Measurements from ENCODE around the gene ZDHHC11. TPM values are rescaled to one million over a fixed set of nuclear protein-coding genes. Genes with fewer than 3 reads are reported as not detected.
"Not testable (repeated sequence)": the region's sequence is repeated elsewhere in the genome, so short reads cannot be mapped to it uniquely, and the experiment has no call there.

Gene ZDHHC11
- total RNA-seq, 2 experiments from 2014 or later: 9.9 to 10.6 TPM

GRCh38 chr5:859798-860296 is 9.1 kb upstream of the ZDHHC11 start:
- Mint-ChIP-seq H3K27ac (no peak overlapping the region), H3K4me3 (no peak overlapping the region), H3K9me3 (ENCODE audit: low read depth) (no peaks in the 10 kb centered on the region), H3K27me3 (no peaks in the 10 kb centered on the region), H3K36me3 (peaks cover 6% of the 10 kb centered on the region), H3K4me1 (no peaks in the 10 kb centered on the region)
- CTCF ChIA-PET: no interaction called here
- no peak for DNase-seq
- no peak for ATAC-seq

GRCh38 chr5:859391-859790 is 8.6 kb upstream of the ZDHHC11 start:
- H3K36me3 Mint-ChIP-seq: peaks cover 6% of the 10 kb centered on the region
- no peaks in the 10 kb centered on the region for H3K27me3 Mint-ChIP-seq
- no peak overlapping the region for H3K4me3 Mint-ChIP-seq
- H3K4me1 Mint-ChIP-seq: no peaks in the 10 kb centered on the region
- DNase-seq: no peak
- CTCF ChIA-PET: no interaction called here
- H3K27ac Mint-ChIP-seq: no peak overlapping the region
- no peaks in the 10 kb centered on the region for H3K9me3 Mint-ChIP-seq (ENCODE audit: low read depth)
- ATAC-seq: no peak

DNA sequence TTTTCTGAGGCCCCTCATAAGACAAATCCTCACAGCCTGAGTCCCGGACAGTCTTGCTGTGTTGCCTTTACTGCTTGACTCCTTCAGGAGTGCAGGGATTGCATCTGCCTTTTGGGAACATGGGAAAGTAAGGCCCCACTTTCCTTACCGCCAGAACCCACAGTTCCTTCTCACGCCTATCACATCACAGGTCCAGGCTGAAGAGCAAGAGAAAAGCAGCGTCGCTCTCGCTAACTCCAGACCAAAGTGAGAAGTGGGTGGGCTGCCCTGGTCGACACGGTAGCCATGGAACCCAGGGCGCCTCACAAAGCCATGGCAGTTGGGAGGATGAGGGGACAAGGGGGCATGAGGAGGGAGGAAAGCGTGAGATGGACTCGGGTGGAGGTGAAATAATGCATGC is 7.9 kb upstream of the ZDHHC11 start:
- ATAC-seq (no peak), DNase-seq (no peak)
- Mint-ChIP-seq H3K27me3 (no peaks in the 10 kb centered on the region), H3K27ac (no peak overlapping the region), H3K9me3 (ENCODE audit: low read depth) (no peaks in the 10 kb centered on the region), H3K4me3 (no peak overlapping the region), H3K36me3 (peaks cover 2% of the 10 kb centered on the region), H3K4me1 (no peaks in the 10 kb centered on the region)
- CTCF ChIA-PET: no interaction called here

DNA sequence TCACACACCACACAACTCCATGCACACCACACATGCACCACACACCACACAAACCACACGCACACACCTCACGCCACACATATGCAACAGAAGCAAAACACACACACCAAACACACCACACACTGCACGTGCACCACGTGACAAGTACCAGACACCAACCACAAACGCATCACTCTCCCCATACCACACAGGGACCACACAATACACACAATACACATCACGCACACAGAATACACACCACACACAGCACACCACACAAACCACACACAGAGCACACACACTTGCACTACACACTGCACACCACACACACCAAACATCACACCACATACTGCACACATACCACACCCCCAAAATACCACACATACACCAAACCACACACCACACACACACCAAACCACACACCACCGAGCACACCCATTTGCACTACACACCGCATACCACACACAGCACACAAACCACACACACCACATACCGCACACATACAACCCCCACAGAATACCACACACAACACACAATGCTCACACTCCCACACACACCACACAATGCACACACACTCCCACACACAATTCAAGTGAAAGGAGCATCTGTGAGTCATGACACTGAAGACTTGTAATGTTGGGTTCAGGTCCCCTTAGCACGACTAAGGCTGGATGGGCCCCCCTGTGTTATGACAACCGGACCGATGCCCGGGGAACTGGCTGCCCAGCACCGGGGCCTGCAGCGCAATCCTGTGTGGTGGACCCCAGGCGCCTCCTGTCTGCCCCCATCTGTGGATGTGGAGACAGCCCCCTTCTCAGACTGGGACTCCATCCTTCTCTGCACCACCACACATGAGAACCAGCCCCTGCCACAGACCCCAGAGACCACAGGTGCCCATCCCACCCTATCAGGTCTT is 6.0 kb upstream of the ZDHHC11 start:
- CTCF ChIA-PET: no interaction called here
- H3K36me3 Mint-ChIP-seq: no peaks in the 10 kb centered on the region

DNA sequence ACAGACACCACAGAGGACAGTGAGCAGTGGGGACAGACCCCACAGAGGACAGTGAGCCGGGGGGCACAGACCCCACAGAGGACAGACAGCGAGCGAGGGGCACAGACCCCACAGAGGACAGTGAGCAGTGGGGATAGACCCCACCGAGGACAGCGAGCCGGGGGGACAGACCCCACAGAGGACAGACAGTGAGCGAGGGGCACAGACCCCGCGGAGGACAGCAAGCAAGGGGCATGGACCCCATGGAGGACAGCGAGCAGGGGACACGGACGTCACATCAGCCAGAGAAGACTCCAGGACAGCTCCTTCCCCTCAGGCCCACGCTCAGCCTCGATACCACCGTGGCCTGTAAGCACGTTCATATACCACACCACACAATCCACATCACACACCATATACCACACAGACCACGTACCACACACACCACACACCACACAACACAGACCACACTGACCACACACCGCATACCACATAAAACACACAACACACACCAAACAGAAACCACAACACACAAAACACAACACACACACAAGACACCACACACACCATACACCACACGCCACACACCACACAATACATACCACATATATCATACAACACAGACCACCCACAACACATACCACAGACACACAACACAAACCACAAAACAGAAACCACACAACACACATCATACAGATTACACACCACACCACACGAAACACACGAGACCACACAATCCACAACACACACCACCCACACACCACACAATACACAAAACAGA is 5.2 kb upstream of the ZDHHC11 start:
- Mint-ChIP-seq H3K27ac (no peak overlapping the region), H3K4me3 (no peak overlapping the region)
- DNase-seq: no peak

More for the DNA sequence above, 6.0 kb upstream of the ZDHHC11 start:
- H3K4me3 Mint-ChIP-seq: no peak overlapping the region
- no peak for DNase-seq
- H3K27me3 Mint-ChIP-seq: no peaks in the 10 kb centered on the region
- ATAC-seq: no peak
- no peaks in the 10 kb centered on the region for H3K9me3 Mint-ChIP-seq (ENCODE audit: low read depth)
- no peak overlapping the region for H3K27ac Mint-ChIP-seq
- no peaks in the 10 kb centered on the region for H3K4me1 Mint-ChIP-seq

DNA sequence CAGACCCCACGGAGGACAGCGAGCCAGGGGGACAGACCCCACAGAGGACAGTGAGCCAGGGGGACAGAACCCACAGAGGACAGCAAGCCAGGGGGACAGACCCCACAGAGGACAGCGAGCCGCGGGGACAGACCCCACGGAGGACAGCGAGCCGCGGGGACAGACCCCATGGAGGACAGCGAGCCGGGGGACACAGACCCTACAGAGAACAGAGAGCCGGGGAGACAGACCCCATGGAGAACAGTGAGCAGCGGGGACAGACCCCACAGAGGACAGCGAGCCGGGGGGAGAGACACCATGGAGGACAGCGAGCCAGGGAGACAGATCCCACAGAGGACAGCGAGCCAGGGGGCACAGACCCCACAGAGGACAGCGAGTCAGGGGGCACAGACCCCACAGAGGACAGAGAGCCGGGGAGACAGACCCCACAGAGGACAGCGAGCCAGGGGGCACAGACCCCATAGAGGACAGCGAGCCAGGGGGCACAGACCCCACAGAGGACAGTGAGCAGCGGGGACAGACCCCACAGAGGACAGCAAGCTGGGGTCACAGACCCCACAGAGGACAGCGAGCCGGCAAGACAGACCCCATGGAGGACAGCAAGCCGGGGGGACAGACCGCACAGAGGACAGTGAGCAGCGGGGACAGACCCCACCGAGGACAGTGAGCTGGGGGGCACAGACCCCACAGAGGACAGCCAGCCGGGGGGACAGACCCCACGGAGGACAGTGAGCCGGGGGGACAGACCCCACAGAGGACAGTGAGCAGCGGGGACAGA is 4.4 kb upstream of the ZDHHC11 start:
- Mint-ChIP-seq H3K9me3 (ENCODE audit: low read depth) (no peaks in the 10 kb centered on the region), H3K4me3 (no peak overlapping the region), H3K27ac (no peak overlapping the region), H3K4me1 (no peaks in the 10 kb centered on the region), H3K36me3 (no peaks in the 10 kb centered on the region), H3K27me3 (no peaks in the 10 kb centered on the region)
- no peak for DNase-seq
- CTCF ChIA-PET: no interaction called here
- ATAC-seq: no peak

More for the DNA sequence above, 5.2 kb upstream of the ZDHHC11 start:
- Mint-ChIP-seq H3K4me1 (no peaks in the 10 kb centered on the region), H3K9me3 (ENCODE audit: low read depth) (no peaks in the 10 kb centered on the region), H3K27me3 (no peaks in the 10 kb centered on the region), H3K36me3 (no peaks in the 10 kb centered on the region)
- CTCF ChIA-PET: no interaction called here
- ATAC-seq: no peak

DNA sequence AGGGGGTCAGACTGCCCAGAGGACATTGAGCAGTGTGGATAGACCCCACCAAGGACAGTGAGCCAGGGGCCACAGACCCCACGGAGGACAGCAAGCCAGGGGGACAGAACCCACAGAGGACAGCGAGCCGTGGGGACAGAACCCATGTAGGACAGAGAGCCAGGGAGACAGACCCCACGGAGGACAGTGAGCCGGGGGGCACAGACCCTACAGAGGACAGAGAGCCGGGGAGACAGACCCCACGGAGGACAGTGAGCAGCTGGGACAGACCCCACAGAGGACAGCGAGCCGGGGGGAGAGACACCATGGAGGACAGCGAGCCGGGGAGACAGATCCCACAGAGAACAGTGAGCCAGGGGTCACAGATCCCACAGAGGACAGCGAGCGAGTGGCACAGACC is 3.4 kb upstream of the ZDHHC11 start:
- H3K9me3 Mint-ChIP-seq (ENCODE audit: low read depth): no peaks in the 10 kb centered on the region
- CTCF ChIA-PET: no interaction called here
- ATAC-seq (no peak), DNase-seq (no peak)
- H3K4me1 Mint-ChIP-seq: no peaks in the 10 kb centered on the region
- no peaks in the 10 kb centered on the region for H3K36me3 Mint-ChIP-seq
- H3K27ac Mint-ChIP-seq: no peak overlapping the region
- H3K27me3 Mint-ChIP-seq: no peaks in the 10 kb centered on the region
- no peak overlapping the region for H3K4me3 Mint-ChIP-seq

- CTCF ChIA-PET; H3K27me3 Mint-ChIP-seq; H3K27ac Mint-ChIP-seq; H3K9me3 Mint-ChIP-seq (ENCODE audit: low read depth); DNase-seq; ATAC-seq; H3K4me3 Mint-ChIP-seq; H3K36me3 Mint-ChIP-seq; H3K4me1 Mint-ChIP-seq: not testable (repeated sequence)
Measured at GRCh38 chr5:853416-854090, 2.8 kb upstream of the ZDHHC11 start.

DNA sequence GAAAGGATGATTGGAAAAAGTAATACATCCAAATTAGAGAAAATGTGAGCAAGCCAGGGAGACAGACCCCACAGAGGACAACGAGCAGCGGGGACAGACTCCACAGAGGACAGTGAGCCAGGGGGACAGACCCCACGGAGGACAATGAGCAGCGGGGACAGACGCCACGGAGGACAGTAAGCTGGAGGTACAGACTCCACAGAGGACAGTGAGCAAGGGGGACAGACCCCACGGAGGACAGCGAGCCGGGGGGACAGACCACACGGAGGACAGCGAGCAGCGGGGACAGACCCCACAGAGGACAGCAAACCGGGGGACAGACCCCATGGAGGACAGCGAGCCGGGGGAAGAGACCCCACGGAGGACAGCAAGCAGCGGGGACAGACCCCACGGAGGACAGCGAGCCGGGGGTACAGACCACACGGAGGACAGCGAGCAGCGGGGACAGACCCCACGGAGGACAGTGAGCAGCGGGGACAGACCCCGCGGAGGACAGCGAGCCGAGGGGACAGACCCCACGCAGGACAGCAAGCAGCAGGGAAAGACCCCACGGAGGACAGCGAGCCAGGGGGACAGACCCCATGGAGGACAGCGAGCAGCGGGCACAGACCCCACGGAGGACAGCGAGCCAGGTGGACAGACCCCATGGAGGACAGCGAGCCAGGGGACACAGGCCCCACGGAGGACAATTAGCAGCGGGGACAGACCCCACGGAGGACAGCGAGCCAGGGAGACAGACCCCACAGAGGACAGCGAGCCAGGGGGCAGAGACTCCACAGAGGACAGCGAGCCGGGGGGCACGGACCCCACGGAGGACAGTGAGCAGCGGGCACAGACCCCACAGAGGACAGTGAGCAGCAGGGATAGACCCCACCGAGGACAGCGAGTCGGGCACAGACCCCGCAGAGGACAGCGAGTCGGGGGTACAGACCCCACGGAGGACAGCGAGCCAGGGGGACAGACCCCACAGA is 1.9 kb upstream of the ZDHHC11 start:
- H3K36me3 Mint-ChIP-seq: no peaks in the 10 kb centered on the region
- CTCF ChIA-PET: no interaction called here
- H3K9me3 Mint-ChIP-seq (ENCODE audit: low read depth): no peaks in the 10 kb centered on the region
- H3K4me3 Mint-ChIP-seq: no peak overlapping the region
- H3K4me1 Mint-ChIP-seq: no peaks in the 10 kb centered on the region
- no peak for ATAC-seq
- no peak for DNase-seq
- no peak overlapping the region for H3K27ac Mint-ChIP-seq
- no peaks in the 10 kb centered on the region for H3K27me3 Mint-ChIP-seq

- H3K36me3 Mint-ChIP-seq: no peaks in the 10 kb centered on the region
- DNase-seq: no peak
- H3K9me3 Mint-ChIP-seq (ENCODE audit: low read depth): no peaks in the 10 kb centered on the region
- no peak for ATAC-seq
- no peaks in the 10 kb centered on the region for H3K4me1 Mint-ChIP-seq
- H3K27ac Mint-ChIP-seq: no peak overlapping the region
- CTCF ChIA-PET: no interaction called here
- H3K27me3 Mint-ChIP-seq: no peaks in the 10 kb centered on the region
- H3K4me3 Mint-ChIP-seq: no peak overlapping the region
Measured at GRCh38 chr5:852018-852417, 1.2 kb upstream of the ZDHHC11 start.

DNA sequence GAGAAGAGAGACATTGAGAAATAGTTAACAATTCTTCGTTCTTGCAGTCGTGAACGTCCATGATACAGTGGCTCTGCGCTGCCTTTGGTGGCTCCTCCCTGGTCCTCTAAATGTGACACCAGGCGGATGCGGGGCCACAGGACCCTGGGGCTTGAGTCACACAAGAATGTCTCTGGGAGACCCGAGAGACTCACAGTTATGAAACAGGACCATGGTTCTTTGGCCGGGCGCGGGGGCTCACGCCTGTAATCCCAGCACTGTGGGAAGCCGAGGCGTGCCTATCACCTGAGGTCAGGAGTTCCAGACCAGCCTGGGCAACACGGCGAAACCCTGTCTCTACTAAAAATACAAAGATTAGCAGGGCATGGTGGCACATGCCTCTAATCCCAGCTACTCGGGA is 767 bp upstream of the ZDHHC11 start:
- CTCF ChIA-PET: no interaction called here
- no peaks in the 10 kb centered on the region for H3K27me3 Mint-ChIP-seq
- DNase-seq: no peak

DNA sequence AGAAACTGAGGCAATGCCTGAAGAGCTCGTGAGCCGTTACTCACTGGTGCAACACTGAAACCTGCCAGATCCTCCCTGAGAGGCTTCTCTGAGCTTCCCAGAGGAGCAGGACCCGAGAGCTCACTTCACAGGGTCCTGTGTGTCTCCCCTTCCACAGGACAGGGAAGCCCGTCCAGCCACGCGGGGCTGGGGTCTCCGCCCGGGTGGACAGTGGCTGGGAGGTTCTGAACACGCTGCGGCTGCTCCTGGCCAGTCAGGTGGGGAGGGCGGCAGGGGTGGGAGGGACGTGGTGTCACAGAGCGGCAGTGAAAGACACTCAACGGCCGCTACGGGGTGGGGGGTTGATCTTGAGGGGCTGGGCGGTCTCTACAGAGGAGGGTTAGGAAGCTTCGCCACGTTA is 290 bp upstream of the ZDHHC11 start:
- H3K4me3 Mint-ChIP-seq: no peak overlapping the region
- H3K27me3 Mint-ChIP-seq: no peaks in the 10 kb centered on the region
- no peaks in the 10 kb centered on the region for H3K36me3 Mint-ChIP-seq
- CTCF ChIA-PET: no interaction called here
- no peaks in the 10 kb centered on the region for H3K9me3 Mint-ChIP-seq (ENCODE audit: low read depth)
- H3K4me1 Mint-ChIP-seq: peaks cover 6% of the 10 kb centered on the region
- DNase-seq: no peak
- no peak for ATAC-seq
- H3K27ac Mint-ChIP-seq: no peak overlapping the region

More for the DNA sequence above, 767 bp upstream of the ZDHHC11 start:
- no peaks in the 10 kb centered on the region for H3K9me3 Mint-ChIP-seq (ENCODE audit: low read depth)
- H3K4me1 Mint-ChIP-seq: peaks cover 4% of the 10 kb centered on the region
- H3K4me3 Mint-ChIP-seq: no peak overlapping the region
- no peaks in the 10 kb centered on the region for H3K36me3 Mint-ChIP-seq
- H3K27ac Mint-ChIP-seq: no peak overlapping the region
- no peak for ATAC-seq

Measured in activated CD8-positive, alpha-beta memory T cell treated with anti-CD3 and anti-CD28 coated beads, Interleukin-2, amount 10 ng/mL, durations not matched to agents 7 days and 5 days (primary cell).